Liver (tissue), 9 donors: ENCODE results near the gene SRP14. TPM values are rescaled to one million over a fixed set of nuclear protein-coding genes. Genes with fewer than 3 reads are reported as not detected.
"Not testable (repeated sequence)": the region's sequence is repeated elsewhere in the genome, so short reads cannot be mapped to it uniquely, and the experiment has no call there.

Experiments
- DNase-seq: peaks from one replicate; pipeline ENCODE4 v3.0.0-alpha.2; 2017; ENCODE audit warnings: low spot score
- H3K27ac ChIP-seq, 2 donors: one replicate each; pipeline ENCODE4 v1.7.0; 2013; ENCODE audit warnings: inconsistent platforms in 2 of 2, low read length in 2 of 2, control low read depth in 1 of 2, low read depth in 1 of 2, mild to moderate bottlenecking in 1 of 2
- H3K27me3 ChIP-seq, 4 donors: one replicate each; pipeline versions ENCODE4 v1.6.1 to v1.7.0; 2013; ENCODE audit warnings: low read length in 3 of 4, inconsistent platforms in 1 of 4, mild to moderate bottlenecking in 1 of 4, moderate library complexity in 1 of 4; ENCODE audit not compliant: control insufficient read depth in 4 of 4, insufficient read depth in 4 of 4
- H3K36me3 ChIP-seq, 4 donors: one replicate each; pipeline versions ENCODE4 v1.6.1 to v1.7.0; 2013; ENCODE audit warnings: low read length in 3 of 4, mild to moderate bottlenecking in 3 of 4, low read depth in 1 of 4, moderate library complexity in 1 of 4; ENCODE audit not compliant: control insufficient read depth in 4 of 4, insufficient read depth in 3 of 4
- H3K4me1 ChIP-seq, 4 donors: one replicate each; pipeline versions ENCODE4 v1.6.1 to v1.7.0; 2013; ENCODE audit warnings: low read length in 3 of 4, mild to moderate bottlenecking in 3 of 4, moderate library complexity in 1 of 4; ENCODE audit not compliant: control insufficient read depth in 4 of 4, insufficient read depth in 4 of 4
- H3K4me3 ChIP-seq, 3 donors: one replicate each; pipeline versions ENCODE4 v1.6.1 to v1.7.0; 2013; ENCODE audit warnings: low read length in 3 of 3, control low read depth in 1 of 3, low read depth in 1 of 3, mild to moderate bottlenecking in 1 of 3
- H3K9ac ChIP-seq, 2 donors: one replicate each; pipeline ENCODE4 v1.7.0; 2013; ENCODE audit warnings: low read length in 2 of 2, mild to moderate bottlenecking in 2 of 2, moderate library complexity in 2 of 2, control low read depth in 1 of 2, low read depth in 1 of 2
- H3K9me3 ChIP-seq, 4 donors: one replicate each; pipeline versions ENCODE4 v1.6.1 to v1.7.0; 2013; ENCODE audit warnings: low read length in 3 of 4; ENCODE audit not compliant: control insufficient read depth in 4 of 4
- ATF3 ChIP-seq: IDR thresholded peaks from 2 replicates; pipeline ENCODE4 v1.6.1; 2016; ENCODE audit warnings: antibody characterized with exemption
- CTCF ChIP-seq: fragments of 150-350 bp; IDR thresholded peaks from 2 replicates; pipeline ENCODE4 v1.5.1; 2017; ENCODE audit warnings: improper control_type of control experiment, low read depth, low read length; ENCODE audit not compliant: missing input control
- EGR1 ChIP-seq, 2 donors: IDR thresholded peaks; 2 replicates each; pipeline ENCODE4 v1.6.1; 2016 to 2018; ENCODE audit warnings: antibody characterized with exemption in 2 of 2, low read depth in 2 of 2
- FOXA1 ChIP-seq: IDR thresholded peaks from 2 replicates; pipeline ENCODE4 v1.6.1; 2016; ENCODE audit warnings: antibody characterized with exemption
- FOXA2 ChIP-seq: IDR thresholded peaks from 2 replicates; pipeline ENCODE4 v1.6.1; 2016; ENCODE audit warnings: antibody characterized with exemption
- HNF4A ChIP-seq, 2 donors: conservative IDR thresholded peaks; 2 replicates each; pipeline ENCODE4 v1.6.1; 2016; ENCODE audit warnings: antibody characterized with exemption in 2 of 2, mild to moderate bottlenecking in 2 of 2
- HNF4G ChIP-seq: IDR thresholded peaks from 2 replicates; pipeline ENCODE4 v1.6.1; 2016; ENCODE audit warnings: antibody characterized with exemption
- JUND ChIP-seq, 2 donors: IDR thresholded peaks; 2 replicates each; pipeline ENCODE4 v1.6.1; 2016; ENCODE audit warnings: antibody characterized with exemption in 2 of 2
- MAX ChIP-seq: IDR thresholded peaks from 2 replicates; pipeline ENCODE4 v1.6.1; 2016; ENCODE audit warnings: antibody characterized with exemption
- NR2F2 ChIP-seq: IDR thresholded peaks from 2 replicates; pipeline ENCODE4 v1.6.1; 2016; ENCODE audit warnings: antibody characterized with exemption
- RAD21 ChIP-seq, 2 donors: IDR thresholded peaks; 2 replicates each; pipeline ENCODE4 v1.6.1; 2016; ENCODE audit warnings: antibody characterized with exemption in 2 of 2, mild to moderate bottlenecking in 2 of 2
- REST ChIP-seq: IDR thresholded peaks from 2 replicates; pipeline ENCODE4 v1.6.1; 2016; ENCODE audit warnings: antibody characterized with exemption, mild to moderate bottlenecking
- SP1 ChIP-seq: IDR thresholded peaks from 2 replicates; pipeline ENCODE4 v1.6.1; 2018; ENCODE audit warnings: antibody characterized with exemption, mild to moderate bottlenecking
- TAF1 ChIP-seq: conservative IDR thresholded peaks from 2 replicates; pipeline ENCODE4 v1.6.1; 2016; ENCODE audit warnings: antibody characterized with exemption, mild to moderate bottlenecking
- ZBTB33 ChIP-seq: IDR thresholded peaks from 2 replicates; pipeline ENCODE4 v1.6.1; 2016; ENCODE audit warnings: antibody characterized with exemption
- WGBS: extraction: QIAGEN DNeasy Blood & Tissue Kit; methylation state at CpG from one replicate; pipeline ENCODE4 v1.1.7; 2013; 5-methylcytosine and 5-hydroxymethylcytosine counted together
- polyA plus RNA-seq, 2 donors: library from polyadenylated mRNA; stranded (reverse) in 1 of 2; unstranded in 1 of 2; fragments of 200-250 nt in 1 of 2; fragments of >200 nt in 1 of 2; fragmentation: Nextera tagmentation in 1 of 2; extraction: Ambion mirVana in 1 of 2; gene quantifications; one replicate each; pipeline versions ENCODE4 v1.2.1 to v1.2.3, GENCODE V29; 2013 to 2015
- total RNA-seq, 2 donors: library from RNA; depleted of rRNA; stranded (reverse); fragments of >200 nt; gene quantifications; one replicate each; pipeline ENCODE4 v1.2.3, GENCODE V29; 2014
- donor health status: healthy.
- donor health status: healthy.
- donor health status: healthy.
- donor health status: healthy.
- donor health status: healthy.

The SRP14 gene
- total and polyA plus RNA-seq, 4 donors = 67.2 to 357 (median 116) TPM

GRCh38 chr15:40016224-40016865 is 22.6 kb downstream of the SRP14 start:
- H3K9me3 ChIP-seq = no peaks in the 10 kb centered on the region
- no peak overlapping the region for H3K4me3 ChIP-seq
- DNase-seq = no peak
- H3K4me1 ChIP-seq = no peaks in the 10 kb centered on the region
- TF ChIP-seq ZBTB33 (no peak), FOXA2 (no peak), CTCF (no peak), RAD21 (IDR thresholded peaks at IDR 0.05) (no peak), REST (no peak), NR2F2 (no peak), HNF4A (conservative IDR thresholded peaks at IDR 0.05) (no peak), TAF1 (no peak), FOXA1 (no peak), HNF4G (no peak)
- no peak overlapping the region for H3K27ac ChIP-seq
- WGBS = 94% methylated on average over 4 of the region's 4 CpGs
- H3K9ac ChIP-seq = no peak overlapping the region
- no peaks in the 10 kb centered on the region for H3K27me3 ChIP-seq
- H3K36me3 ChIP-seq = peaks cover 11 to 60% (median 47%) of the 10 kb centered on the region in 4 donors

GRCh38 chr15:40014390-40014789 is 24.6 kb downstream of the SRP14 start:
- Histone ChIP-seq H3K9ac (no peak overlapping the region), H3K36me3 (peaks cover 9 to 49% (median 39%) of the 10 kb centered on the region in 4 donors), H3K27me3 (no peaks in the 10 kb centered on the region), H3K4me3 (no peak overlapping the region), H3K9me3 (no peaks in the 10 kb centered on the region), H3K27ac (no peak overlapping the region), H3K4me1 (no peaks in the 10 kb centered on the region)
- DNase-seq = no peak
- TF ChIP-seq ATF3 (no peak), HNF4A (conservative IDR thresholded peaks at IDR 0.05) (no peak), MAX (no peak), NR2F2 (no peak), EGR1 (IDR thresholded peaks at IDR 0.05; ENCODE audit: low read depth in 2 of 2) (no peak), SP1 (no peak), JUND (IDR thresholded peaks at IDR 0.05) (no peak), FOXA2 (no peak)
- 100% methylated on average over 3 of the region's 3 CpGs for WGBS

GRCh38 chr15:40013372-40013771 is 25.6 kb downstream of the SRP14 start:
- not testable (repeated sequence) for H3K27ac ChIP-seq, H3K9ac ChIP-seq, H3K9me3 ChIP-seq, DNase-seq, H3K4me3 ChIP-seq, H3K27me3 ChIP-seq, H3K4me1 ChIP-seq
- H3K36me3 ChIP-seq = peaks cover 10 to 49% (median 36%) of the 10 kb centered on the region in 4 donors
- WGBS = 97% methylated on average over 6 of the region's 6 CpGs
